WTC11 (cell line): ENCODE measurements around the gene SPACDR. TPM values are rescaled to one million over a fixed set of nuclear protein-coding genes. Genes with fewer than 3 reads are reported as not detected.

Experiments used
- ATAC-seq: fragments of 200-7000 bp; cut with Tn5 transposase; 2 replicates; pipeline ENCODE4 v1.10.0; 2021; ENCODE audit warnings: mild to moderate bottlenecking, moderate library complexity
- CTCF ChIA-PET: fragments of 300-600 bp; sonication (Branson Sonifier 250); formaldehyde crosslinking; loops from one replicate; lab custom pipeline; 2021; ENCODE audit warnings: antibody characterized with exemption; lab: Charles Lee
- POLR2A ChIA-PET: fragments of 350-600 bp; sonication (Branson Sonifier 250); formaldehyde crosslinking; loops from one replicate; lab custom pipeline; 2021; ENCODE audit warnings: antibody characterized with exemption; lab: Charles Lee
- DNase-seq: peaks from one replicate; pipeline ENCODE4 v3.0.0; 2021; ENCODE audit warnings: low spot score
- H3K27ac Mint-ChIP-seq: 2 replicates; pipeline ENCODE4 v1.8.0; 2021; ENCODE audit warnings: mixed read lengths
- H3K27me3 Mint-ChIP-seq: 2 replicates; pipeline ENCODE4 v1.8.0; 2021; ENCODE audit warnings: low read depth, mild to moderate bottlenecking, moderate library complexity, mixed read lengths
- H3K36me3 Mint-ChIP-seq: 2 replicates; pipeline ENCODE4 v1.8.0; 2021; ENCODE audit warnings: mixed read lengths
- H3K4me1 Mint-ChIP-seq: 2 replicates; pipeline ENCODE4 v1.8.0; 2022; ENCODE audit warnings: mixed read lengths
- H3K4me3 Mint-ChIP-seq: 2 replicates; pipeline ENCODE4 v1.8.0; 2021; ENCODE audit warnings: mild to moderate bottlenecking, moderate library complexity, mixed read lengths
- H3K9me3 Mint-ChIP-seq: 2 replicates; pipeline ENCODE4 v1.8.0; 2021; ENCODE audit warnings: mixed read lengths
- ELF4 ChIP-seq: sonication (generic); formaldehyde crosslinking; IDR thresholded peaks from 2 replicates; pipeline ENCODE4 v1.8.1; 2022; ENCODE audit warnings: low read depth, mild to moderate bottlenecking, moderate library complexity, missing genetic modification reagents
- ETV6 ChIP-seq: sonication (generic); formaldehyde crosslinking; IDR thresholded peaks from 2 replicates; pipeline ENCODE4 v1.8.1; 2022; ENCODE audit warnings: mild to moderate bottlenecking, missing genetic modification reagents
- FOXP4 ChIP-seq: sonication (generic); formaldehyde crosslinking; IDR thresholded peaks from 2 replicates; pipeline ENCODE4 v1.8.0; 2022; ENCODE audit warnings: mild to moderate bottlenecking, missing genetic modification reagents
- GABPB1 ChIP-seq: sonication (generic); formaldehyde crosslinking; IDR thresholded peaks from 2 replicates; pipeline ENCODE4 v1.8.1; 2023; ENCODE audit warnings: mild to moderate bottlenecking, missing genetic modification reagents
- GTF2I ChIP-seq: fragments of 250-450 bp; sonication (Bioruptor Pico); conservative IDR thresholded peaks from 2 replicates; pipeline ENCODE4 v1.4.0; 2021; ENCODE audit warnings: mild to moderate bottlenecking
- HMGA2 ChIP-seq: fragments of 250-450 bp; sonication (Bioruptor Pico); IDR thresholded peaks from 2 replicates; pipeline ENCODE4 v1.4.0; 2021; ENCODE audit warnings: mild to moderate bottlenecking, moderate library complexity
- MYBL2 ChIP-seq: sonication (generic); formaldehyde crosslinking; IDR thresholded peaks from 2 replicates; pipeline ENCODE4 v1.8.1; 2023; ENCODE audit warnings: mild to moderate bottlenecking, moderate library complexity, missing genetic modification reagents
- RELA ChIP-seq: sonication (generic); formaldehyde crosslinking; IDR thresholded peaks from 2 replicates; pipeline ENCODE4 v1.8.1; 2022; ENCODE audit warnings: missing genetic modification reagents, mild to moderate bottlenecking, borderline replicate concordance
- SMAD3 ChIP-seq: sonication (generic); formaldehyde crosslinking; IDR thresholded peaks from 2 replicates; pipeline ENCODE4 v1.8.0; 2022; ENCODE audit warnings: missing genetic modification reagents, mild to moderate bottlenecking, borderline replicate concordance
- SP1 ChIP-seq: sonication (generic); formaldehyde crosslinking; conservative IDR thresholded peaks from 2 replicates; pipeline ENCODE4 v1.8.1; 2022; ENCODE audit warnings: missing genetic modification reagents
- TEAD1 ChIP-seq: sonication (generic); formaldehyde crosslinking; IDR thresholded peaks from 2 replicates; pipeline ENCODE4 v1.8.0; 2022; ENCODE audit warnings: mild to moderate bottlenecking, missing genetic modification reagents
- USF2 ChIP-seq: sonication (generic); formaldehyde crosslinking; IDR thresholded peaks from 2 replicates; pipeline ENCODE4 v1.8.1; 2023; ENCODE audit warnings: mild to moderate bottlenecking, missing genetic modification reagents, moderate library complexity
- ZBTB43 ChIP-seq: sonication (generic); formaldehyde crosslinking; IDR thresholded peaks from 2 replicates; pipeline ENCODE4 v1.8.1; 2023; ENCODE audit warnings: mild to moderate bottlenecking, missing genetic modification reagents
- ZNF121 ChIP-seq: sonication (generic); formaldehyde crosslinking; IDR thresholded peaks from 2 replicates; pipeline ENCODE4 v1.8.0; 2023; ENCODE audit warnings: missing genetic modification reagents
- ZNF232 ChIP-seq: sonication (generic); formaldehyde crosslinking; IDR thresholded peaks from 2 replicates; pipeline ENCODE4 v1.8.0; 2022; ENCODE audit warnings: mild to moderate bottlenecking, missing genetic modification reagents
- ZNF317 ChIP-seq: sonication (generic); formaldehyde crosslinking; IDR thresholded peaks from 2 replicates; pipeline ENCODE4 v1.8.1; 2023; ENCODE audit warnings: low read depth, mild to moderate bottlenecking, moderate library complexity, missing genetic modification reagents, borderline replicate concordance
- total RNA-seq: library from RNA; stranded (reverse); gene quantifications from 3 replicates; pipeline ENCODE4 v1.2.3, GENCODE V29; 2021
- TF ChIP-seq, protein P1 (sequence below): sonication (generic); formaldehyde crosslinking; IDR thresholded peaks from 2 replicates; pipeline ENCODE4 v1.8.1; 2022; ENCODE audit warnings: low read depth, missing genetic modification reagents, borderline replicate concordance
- TF ChIP-seq, protein P2 (sequence below): sonication (generic); formaldehyde crosslinking; IDR thresholded peaks from 2 replicates; pipeline ENCODE4 v1.8.1; 2023; ENCODE audit warnings: mild to moderate bottlenecking, missing genetic modification reagents, moderate library complexity
- TF ChIP-seq, protein P3 (sequence below): sonication (generic); formaldehyde crosslinking; conservative IDR thresholded peaks from 2 replicates; pipeline ENCODE4 v1.8.1; 2022; ENCODE audit warnings: mild to moderate bottlenecking, missing genetic modification reagents
- TF ChIP-seq, protein P4 (sequence below): sonication (generic); formaldehyde crosslinking; IDR thresholded peaks from 2 replicates; pipeline ENCODE4 v1.8.1; 2022; ENCODE audit warnings: mild to moderate bottlenecking, missing genetic modification reagents, moderate library complexity, borderline replicate concordance
- TF ChIP-seq, protein P5 (sequence below): sonication (generic); formaldehyde crosslinking; conservative IDR thresholded peaks from 2 replicates; pipeline ENCODE4 v1.8.1; 2023; ENCODE audit warnings: mild to moderate bottlenecking, low read depth, missing genetic modification reagents, moderate library complexity
- TF ChIP-seq, protein P6 (sequence below): fragments of 250-450 bp; sonication (Bioruptor Pico); IDR thresholded peaks from 2 replicates; pipeline ENCODE4 v2.1.2; 2022; ENCODE audit warnings: mild to moderate bottlenecking, moderate library complexity

SPACDR gene
- total RNA-seq, 1 experiment from 2014 or later: 0.33 TPM

DNA sequence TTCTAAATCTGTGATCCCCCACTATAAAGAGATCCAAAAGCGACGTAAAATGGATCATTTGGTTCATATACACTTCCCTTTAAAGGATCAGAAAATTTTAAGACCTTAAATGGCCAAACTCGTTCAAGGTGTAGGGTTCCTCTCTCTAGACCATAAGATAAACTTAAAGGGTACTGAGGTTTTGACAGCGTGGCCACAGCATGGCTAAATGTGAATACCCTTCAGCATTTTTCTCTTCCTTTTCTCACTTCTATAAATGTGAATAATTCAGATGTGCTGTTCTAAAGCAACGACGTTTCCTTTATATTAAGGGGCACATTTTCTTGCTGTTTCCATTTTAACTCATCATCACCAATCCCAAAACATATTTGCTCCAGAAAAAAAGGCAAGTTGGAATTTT lies 40.7 kb downstream of the SPACDR start:
- TF ChIP-seq TEAD1 (CRISPR knock-in tag) (no peak), MYBL2 (no peak), ZNF317 (no peak), USF2 (CRISPR knock-in tag) (no peak), ELF4 (CRISPR knock-in tag) (no peak), HMGA2 (CRISPR knock-in tag) (no peak), RELA (CRISPR knock-in tag) (no peak), GTF2I (CRISPR knock-in tag) (no peak), ZNF121 (CRISPR knock-in tag) (no peak)
- TF ChIP-seq, protein P1, sequence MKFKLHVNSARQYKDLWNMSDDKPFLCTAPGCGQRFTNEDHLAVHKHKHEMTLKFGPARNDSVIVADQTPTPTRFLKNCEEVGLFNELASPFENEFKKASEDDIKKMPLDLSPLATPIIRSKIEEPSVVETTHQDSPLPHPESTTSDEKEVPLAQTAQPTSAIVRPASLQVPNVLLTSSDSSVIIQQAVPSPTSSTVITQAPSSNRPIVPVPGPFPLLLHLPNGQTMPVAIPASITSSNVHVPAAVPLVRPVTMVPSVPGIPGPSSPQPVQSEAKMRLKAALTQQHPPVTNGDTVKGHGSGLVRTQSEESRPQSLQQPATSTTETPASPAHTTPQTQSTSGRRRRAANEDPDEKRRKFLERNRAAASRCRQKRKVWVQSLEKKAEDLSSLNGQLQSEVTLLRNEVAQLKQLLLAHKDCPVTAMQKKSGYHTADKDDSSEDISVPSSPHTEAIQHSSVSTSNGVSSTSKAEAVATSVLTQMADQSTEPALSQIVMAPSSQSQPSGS: no peak
- TF ChIP-seq, protein P2, sequence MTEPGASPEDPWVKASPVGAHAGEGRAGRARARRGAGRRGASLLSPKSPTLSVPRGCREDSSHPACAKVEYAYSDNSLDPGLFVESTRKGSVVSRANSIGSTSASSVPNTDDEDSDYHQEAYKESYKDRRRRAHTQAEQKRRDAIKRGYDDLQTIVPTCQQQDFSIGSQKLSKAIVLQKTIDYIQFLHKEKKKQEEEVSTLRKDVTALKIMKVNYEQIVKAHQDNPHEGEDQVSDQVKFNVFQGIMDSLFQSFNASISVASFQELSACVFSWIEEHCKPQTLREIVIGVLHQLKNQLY (CRISPR knock-in tag): no peak
- TF ChIP-seq, protein P3, sequence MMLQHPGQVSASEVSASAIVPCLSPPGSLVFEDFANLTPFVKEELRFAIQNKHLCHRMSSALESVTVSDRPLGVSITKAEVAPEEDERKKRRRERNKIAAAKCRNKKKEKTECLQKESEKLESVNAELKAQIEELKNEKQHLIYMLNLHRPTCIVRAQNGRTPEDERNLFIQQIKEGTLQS: no peak
- no peak overlapping the region for H3K27ac Mint-ChIP-seq
- ChIA-PET POLR2A (no interaction called here), CTCF (no interaction called here)
- H3K4me1 Mint-ChIP-seq: no peaks in the 10 kb centered on the region
- no peak overlapping the region for H3K4me3 Mint-ChIP-seq
- ATAC-seq (no peak), DNase-seq (no peak)
- peaks cover 4% of the 10 kb centered on the region; the same call in 1 of the 2 replicates for H3K9me3 Mint-ChIP-seq
- H3K27me3 Mint-ChIP-seq: peaks cover 26% of the 10 kb centered on the region
- peaks cover 4% of the 10 kb centered on the region for H3K36me3 Mint-ChIP-seq

- H3K27ac Mint-ChIP-seq: no peak overlapping the region
- ChIA-PET POLR2A (interaction anchor here (1.0 kb wide), 1 partner anchor 9 kb away, joined by 3 read pairs; the partner anchor contains the start of gene ZCWPW1), CTCF (interaction anchor here (2.1 kb wide), 1 partner anchor 12 kb away, joined by 6 read pairs; no protein-coding TSS in a partner anchor)
- H3K27me3 Mint-ChIP-seq: peaks cover 6% of the 10 kb centered on the region
- H3K4me3 Mint-ChIP-seq: no peak overlapping the region
- ATAC-seq (no peak), DNase-seq (no peak)
- no peaks in the 10 kb centered on the region for H3K4me1 Mint-ChIP-seq
- H3K9me3 Mint-ChIP-seq: no peaks in the 10 kb centered on the region
- no peaks in the 10 kb centered on the region for H3K36me3 Mint-ChIP-seq
- TF ChIP-seq ZNF121 (CRISPR knock-in tag) (no peak), ZNF232 (CRISPR knock-in tag) (no peak), ZBTB43 (CRISPR knock-in tag) (no peak), GABPB1 (CRISPR knock-in tag) (no peak), SMAD3 (CRISPR knock-in tag) (no peak), SP1 (no peak), ETV6 (CRISPR knock-in tag) (no peak), FOXP4 (no peak)
- TF ChIP-seq, protein P4, sequence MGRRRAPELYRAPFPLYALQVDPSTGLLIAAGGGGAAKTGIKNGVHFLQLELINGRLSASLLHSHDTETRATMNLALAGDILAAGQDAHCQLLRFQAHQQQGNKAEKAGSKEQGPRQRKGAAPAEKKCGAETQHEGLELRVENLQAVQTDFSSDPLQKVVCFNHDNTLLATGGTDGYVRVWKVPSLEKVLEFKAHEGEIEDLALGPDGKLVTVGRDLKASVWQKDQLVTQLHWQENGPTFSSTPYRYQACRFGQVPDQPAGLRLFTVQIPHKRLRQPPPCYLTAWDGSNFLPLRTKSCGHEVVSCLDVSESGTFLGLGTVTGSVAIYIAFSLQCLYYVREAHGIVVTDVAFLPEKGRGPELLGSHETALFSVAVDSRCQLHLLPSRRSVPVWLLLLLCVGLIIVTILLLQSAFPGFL (CRISPR knock-in tag): no peak
- TF ChIP-seq, protein P5, sequence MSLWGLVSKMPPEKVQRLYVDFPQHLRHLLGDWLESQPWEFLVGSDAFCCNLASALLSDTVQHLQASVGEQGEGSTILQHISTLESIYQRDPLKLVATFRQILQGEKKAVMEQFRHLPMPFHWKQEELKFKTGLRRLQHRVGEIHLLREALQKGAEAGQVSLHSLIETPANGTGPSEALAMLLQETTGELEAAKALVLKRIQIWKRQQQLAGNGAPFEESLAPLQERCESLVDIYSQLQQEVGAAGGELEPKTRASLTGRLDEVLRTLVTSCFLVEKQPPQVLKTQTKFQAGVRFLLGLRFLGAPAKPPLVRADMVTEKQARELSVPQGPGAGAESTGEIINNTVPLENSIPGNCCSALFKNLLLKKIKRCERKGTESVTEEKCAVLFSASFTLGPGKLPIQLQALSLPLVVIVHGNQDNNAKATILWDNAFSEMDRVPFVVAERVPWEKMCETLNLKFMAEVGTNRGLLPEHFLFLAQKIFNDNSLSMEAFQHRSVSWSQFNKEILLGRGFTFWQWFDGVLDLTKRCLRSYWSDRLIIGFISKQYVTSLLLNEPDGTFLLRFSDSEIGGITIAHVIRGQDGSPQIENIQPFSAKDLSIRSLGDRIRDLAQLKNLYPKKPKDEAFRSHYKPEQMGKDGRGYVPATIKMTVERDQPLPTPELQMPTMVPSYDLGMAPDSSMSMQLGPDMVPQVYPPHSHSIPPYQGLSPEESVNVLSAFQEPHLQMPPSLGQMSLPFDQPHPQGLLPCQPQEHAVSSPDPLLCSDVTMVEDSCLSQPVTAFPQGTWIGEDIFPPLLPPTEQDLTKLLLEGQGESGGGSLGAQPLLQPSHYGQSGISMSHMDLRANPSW (CRISPR knock-in tag): no peak
- TF ChIP-seq, protein P6, sequence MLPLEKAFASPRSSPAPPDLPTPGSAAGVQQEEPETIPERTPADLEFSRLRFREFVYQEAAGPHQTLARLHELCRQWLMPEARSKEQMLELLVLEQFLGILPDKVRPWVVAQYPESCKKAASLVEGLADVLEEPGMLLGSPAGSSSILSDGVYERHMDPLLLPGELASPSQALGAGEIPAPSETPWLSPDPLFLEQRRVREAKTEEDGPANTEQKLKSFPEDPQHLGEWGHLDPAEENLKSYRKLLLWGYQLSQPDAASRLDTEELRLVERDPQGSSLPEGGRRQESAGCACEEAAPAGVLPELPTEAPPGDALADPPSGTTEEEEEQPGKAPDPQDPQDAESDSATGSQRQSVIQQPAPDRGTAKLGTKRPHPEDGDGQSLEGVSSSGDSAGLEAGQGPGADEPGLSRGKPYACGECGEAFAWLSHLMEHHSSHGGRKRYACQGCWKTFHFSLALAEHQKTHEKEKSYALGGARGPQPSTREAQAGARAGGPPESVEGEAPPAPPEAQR (CRISPR knock-in tag): no peak
- TF ChIP-seq, protein P2 (CRISPR knock-in tag): no peak
Observed at GRCh38 chr7:100419660-100420226, 44.3 kb downstream of the SPACDR start.
